ENCODE data around the gene PID1. TPM values are rescaled to one million over a fixed set of nuclear protein-coding genes. Genes with fewer than 3 reads are reported as not detected.

PID1 gene
- polyA plus RNA-seq, 1 experiment: 1.8 TPM

DNA sequence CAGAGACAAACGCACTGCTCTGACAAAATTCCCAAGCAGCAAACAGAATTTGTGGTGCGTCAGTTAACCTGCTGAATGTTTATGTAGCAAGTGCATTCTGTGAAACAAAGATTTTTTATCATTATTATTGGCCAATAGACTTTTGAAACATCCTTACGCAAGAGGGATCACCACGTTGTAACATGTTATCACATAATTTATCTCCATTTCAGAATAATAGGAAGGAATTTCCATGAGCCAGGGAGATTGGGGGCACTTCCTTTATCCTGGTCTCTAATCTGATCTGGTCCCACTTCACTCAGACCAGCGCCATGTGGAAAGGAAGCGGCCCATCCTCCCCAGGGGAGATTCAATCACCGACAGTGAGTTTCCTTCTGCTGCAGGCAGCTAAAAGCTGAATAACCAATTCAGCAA is 166.1 kb downstream of the PID1 start:
- peaks cover 3% of the 10 kb centered on the region; the same call in 1 of the 2 replicates for H3K9me3 ChIP-seq (ENCODE audit: control insufficient read depth, insufficient read depth, low read length)
- ChIA-PET CTCF (no interaction called here), POLR2A (no interaction called here)
- no peak overlapping the region for H3K27ac ChIP-seq (ENCODE audit: low read depth, low read length)
- H3K4me3 ChIP-seq (ENCODE audit: low read depth, low read length): no peak overlapping the region
- TF ChIP-seq, protein P1, sequence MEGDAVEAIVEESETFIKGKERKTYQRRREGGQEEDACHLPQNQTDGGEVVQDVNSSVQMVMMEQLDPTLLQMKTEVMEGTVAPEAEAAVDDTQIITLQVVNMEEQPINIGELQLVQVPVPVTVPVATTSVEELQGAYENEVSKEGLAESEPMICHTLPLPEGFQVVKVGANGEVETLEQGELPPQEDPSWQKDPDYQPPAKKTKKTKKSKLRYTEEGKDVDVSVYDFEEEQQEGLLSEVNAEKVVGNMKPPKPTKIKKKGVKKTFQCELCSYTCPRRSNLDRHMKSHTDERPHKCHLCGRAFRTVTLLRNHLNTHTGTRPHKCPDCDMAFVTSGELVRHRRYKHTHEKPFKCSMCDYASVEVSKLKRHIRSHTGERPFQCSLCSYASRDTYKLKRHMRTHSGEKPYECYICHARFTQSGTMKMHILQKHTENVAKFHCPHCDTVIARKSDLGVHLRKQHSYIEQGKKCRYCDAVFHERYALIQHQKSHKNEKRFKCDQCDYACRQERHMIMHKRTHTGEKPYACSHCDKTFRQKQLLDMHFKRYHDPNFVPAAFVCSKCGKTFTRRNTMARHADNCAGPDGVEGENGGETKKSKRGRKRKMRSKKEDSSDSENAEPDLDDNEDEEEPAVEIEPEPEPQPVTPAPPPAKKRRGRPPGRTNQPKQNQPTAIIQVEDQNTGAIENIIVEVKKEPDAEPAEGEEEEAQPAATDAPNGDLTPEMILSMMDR (IDR thresholded peaks at IDR 0.05; ENCODE audit: low read depth, low read length): no peak
- no peaks in the 10 kb centered on the region for H3K27me3 ChIP-seq (ENCODE audit: control insufficient read depth, insufficient read depth, low read length)
- DNase-seq (ENCODE audit: low read depth, low spot score): no peak

DNA sequence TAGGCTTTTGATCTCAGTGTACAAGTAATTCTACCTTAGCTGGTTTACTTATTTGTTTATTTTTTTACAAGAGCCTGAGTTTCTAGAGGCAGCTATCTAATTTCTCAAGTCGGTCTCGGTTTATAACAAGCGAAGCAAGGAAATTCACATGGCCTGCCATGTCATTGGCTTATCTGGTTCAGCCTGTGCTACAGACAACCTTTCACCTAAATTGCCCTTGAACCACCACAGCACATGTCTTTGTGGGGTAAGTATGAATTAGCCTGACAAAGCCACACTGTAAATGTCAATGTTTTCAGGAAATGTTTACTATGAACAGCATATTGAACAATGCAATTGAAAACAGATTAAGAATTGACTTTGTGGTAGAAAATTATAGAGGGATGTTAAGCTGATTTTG is 167.1 kb downstream of the PID1 start:
- TF ChIP-seq, protein P1 (IDR thresholded peaks at IDR 0.05; ENCODE audit: low read depth, low read length): no peak
- H3K27ac ChIP-seq (ENCODE audit: low read depth, low read length): no peak overlapping the region
- CTCF ChIA-PET: no interaction called here
- POLR2A ChIA-PET: no interaction called here
- H3K4me3 ChIP-seq (ENCODE audit: low read depth, low read length): no peak overlapping the region
- peaks cover 3% of the 10 kb centered on the region; the same call in 1 of the 2 replicates for H3K9me3 ChIP-seq (ENCODE audit: control insufficient read depth, insufficient read depth, low read length)
- H3K27me3 ChIP-seq (ENCODE audit: control insufficient read depth, insufficient read depth, low read length): no peaks in the 10 kb centered on the region
- no peak for DNase-seq (ENCODE audit: low read depth, low spot score)

- Histone ChIP-seq H3K9me3 (ENCODE audit: control insufficient read depth, insufficient read depth, low read length) (peaks cover 3% of the 10 kb centered on the region; the same call in 1 of the 2 replicates), H3K4me3 (ENCODE audit: low read depth, low read length) (no peak overlapping the region), H3K27ac (ENCODE audit: low read depth, low read length) (no peak overlapping the region), H3K27me3 (ENCODE audit: control insufficient read depth, insufficient read depth, low read length) (no peaks in the 10 kb centered on the region)
- ChIA-PET CTCF (no interaction called here), POLR2A (no interaction called here)
- no peak for DNase-seq (ENCODE audit: low read depth, low spot score)
- TF ChIP-seq, protein P1 (IDR thresholded peaks at IDR 0.05; ENCODE audit: low read depth, low read length): no peak
Measured at GRCh38 chr2:229101314-229101713, 169.8 kb downstream of the PID1 start.

GRCh38 chr2:229099231-229099630 is 171.9 kb downstream of the PID1 start:
- no peak for DNase-seq (ENCODE audit: low read depth, low spot score)
- Histone ChIP-seq H3K9me3 (ENCODE audit: control insufficient read depth, insufficient read depth, low read length) (peaks cover 3% of the 10 kb centered on the region; the same call in 1 of the 2 replicates), H3K27ac (ENCODE audit: low read depth, low read length) (no peak overlapping the region), H3K27me3 (ENCODE audit: control insufficient read depth, insufficient read depth, low read length) (no peaks in the 10 kb centered on the region), H3K4me3 (ENCODE audit: low read depth, low read length) (no peak overlapping the region)
- CTCF ChIA-PET: no interaction called here
- POLR2A ChIA-PET: no interaction called here
- TF ChIP-seq, protein P1 (IDR thresholded peaks at IDR 0.05; ENCODE audit: low read depth, low read length): no peak

DNA sequence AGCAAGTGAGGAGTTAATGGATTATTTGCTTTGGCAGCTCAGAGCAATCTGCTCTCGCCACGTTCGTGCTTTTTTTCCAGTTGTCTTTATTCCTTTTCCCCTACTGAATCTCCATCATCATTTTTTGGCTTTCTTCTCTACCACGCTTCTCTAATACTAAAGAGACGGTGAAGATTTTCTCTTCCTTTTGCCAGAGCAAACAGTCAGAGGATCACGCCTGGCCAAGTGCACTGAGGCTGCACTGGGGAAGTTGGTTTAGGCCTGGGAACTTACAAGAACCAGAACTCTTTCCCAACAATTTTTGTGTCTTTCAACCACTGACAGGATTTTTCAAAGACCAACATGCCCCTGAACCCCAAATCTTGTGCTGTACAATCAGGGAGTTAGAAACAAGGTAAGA is 172.3 kb downstream of the PID1 start:
- no peak overlapping the region for H3K4me3 ChIP-seq (ENCODE audit: low read depth, low read length)
- peaks cover 3% of the 10 kb centered on the region; the same call in 1 of the 2 replicates for H3K9me3 ChIP-seq (ENCODE audit: control insufficient read depth, insufficient read depth, low read length)
- no peaks in the 10 kb centered on the region for H3K27me3 ChIP-seq (ENCODE audit: control insufficient read depth, insufficient read depth, low read length)
- no peak overlapping the region for H3K27ac ChIP-seq (ENCODE audit: low read depth, low read length)
- TF ChIP-seq, protein P1 (IDR thresholded peaks at IDR 0.05; ENCODE audit: low read depth, low read length): no peak
- ChIA-PET POLR2A (no interaction called here), CTCF (no interaction called here)
- DNase-seq (ENCODE audit: low read depth, low spot score): no peak

Measured in AG04450 (cell line).